ENCODE data around the gene MPDZ.

DNA sequence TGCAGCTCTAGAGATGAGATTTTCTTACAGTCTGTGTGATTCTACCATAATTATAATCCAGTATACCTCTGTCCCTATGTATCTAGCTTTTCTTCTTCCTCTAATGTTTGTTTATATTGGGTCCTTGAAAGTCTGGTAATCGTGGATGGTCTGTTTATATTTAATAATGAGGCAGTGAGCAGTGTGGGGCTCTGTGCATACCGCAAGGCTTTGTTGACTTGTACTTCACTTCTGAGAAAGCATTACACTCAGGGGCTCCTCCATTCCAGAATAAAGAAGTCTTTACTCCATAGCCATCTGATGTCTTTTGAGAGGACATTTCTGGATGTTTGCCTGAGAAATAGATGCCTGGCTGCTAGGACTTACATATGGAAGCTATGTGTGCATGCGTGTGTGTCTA is 4.5 kb upstream of the MPDZ start:
- no peak for TF ChIP-seq JUND (IDR thresholded peaks at IDR 0.05)
- no peak for TF ChIP-seq POLR2A (IDR thresholded peaks at IDR 0.05; ENCODE audit: borderline replicate concordance, extremely low read depth, insufficient read depth, insufficient read length)
- TF ChIP-seq, protein P1, sequence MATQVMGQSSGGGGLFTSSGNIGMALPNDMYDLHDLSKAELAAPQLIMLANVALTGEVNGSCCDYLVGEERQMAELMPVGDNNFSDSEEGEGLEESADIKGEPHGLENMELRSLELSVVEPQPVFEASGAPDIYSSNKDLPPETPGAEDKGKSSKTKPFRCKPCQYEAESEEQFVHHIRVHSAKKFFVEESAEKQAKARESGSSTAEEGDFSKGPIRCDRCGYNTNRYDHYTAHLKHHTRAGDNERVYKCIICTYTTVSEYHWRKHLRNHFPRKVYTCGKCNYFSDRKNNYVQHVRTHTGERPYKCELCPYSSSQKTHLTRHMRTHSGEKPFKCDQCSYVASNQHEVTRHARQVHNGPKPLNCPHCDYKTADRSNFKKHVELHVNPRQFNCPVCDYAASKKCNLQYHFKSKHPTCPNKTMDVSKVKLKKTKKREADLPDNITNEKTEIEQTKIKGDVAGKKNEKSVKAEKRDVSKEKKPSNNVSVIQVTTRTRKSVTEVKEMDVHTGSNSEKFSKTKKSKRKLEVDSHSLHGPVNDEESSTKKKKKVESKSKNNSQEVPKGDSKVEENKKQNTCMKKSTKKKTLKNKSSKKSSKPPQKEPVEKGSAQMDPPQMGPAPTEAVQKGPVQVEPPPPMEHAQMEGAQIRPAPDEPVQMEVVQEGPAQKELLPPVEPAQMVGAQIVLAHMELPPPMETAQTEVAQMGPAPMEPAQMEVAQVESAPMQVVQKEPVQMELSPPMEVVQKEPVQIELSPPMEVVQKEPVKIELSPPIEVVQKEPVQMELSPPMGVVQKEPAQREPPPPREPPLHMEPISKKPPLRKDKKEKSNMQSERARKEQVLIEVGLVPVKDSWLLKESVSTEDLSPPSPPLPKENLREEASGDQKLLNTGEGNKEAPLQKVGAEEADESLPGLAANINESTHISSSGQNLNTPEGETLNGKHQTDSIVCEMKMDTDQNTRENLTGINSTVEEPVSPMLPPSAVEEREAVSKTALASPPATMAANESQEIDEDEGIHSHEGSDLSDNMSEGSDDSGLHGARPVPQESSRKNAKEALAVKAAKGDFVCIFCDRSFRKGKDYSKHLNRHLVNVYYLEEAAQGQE (IDR thresholded peaks at IDR 0.05; ENCODE audit: low read depth), result no peak
- TF ChIP-seq, protein P2, sequence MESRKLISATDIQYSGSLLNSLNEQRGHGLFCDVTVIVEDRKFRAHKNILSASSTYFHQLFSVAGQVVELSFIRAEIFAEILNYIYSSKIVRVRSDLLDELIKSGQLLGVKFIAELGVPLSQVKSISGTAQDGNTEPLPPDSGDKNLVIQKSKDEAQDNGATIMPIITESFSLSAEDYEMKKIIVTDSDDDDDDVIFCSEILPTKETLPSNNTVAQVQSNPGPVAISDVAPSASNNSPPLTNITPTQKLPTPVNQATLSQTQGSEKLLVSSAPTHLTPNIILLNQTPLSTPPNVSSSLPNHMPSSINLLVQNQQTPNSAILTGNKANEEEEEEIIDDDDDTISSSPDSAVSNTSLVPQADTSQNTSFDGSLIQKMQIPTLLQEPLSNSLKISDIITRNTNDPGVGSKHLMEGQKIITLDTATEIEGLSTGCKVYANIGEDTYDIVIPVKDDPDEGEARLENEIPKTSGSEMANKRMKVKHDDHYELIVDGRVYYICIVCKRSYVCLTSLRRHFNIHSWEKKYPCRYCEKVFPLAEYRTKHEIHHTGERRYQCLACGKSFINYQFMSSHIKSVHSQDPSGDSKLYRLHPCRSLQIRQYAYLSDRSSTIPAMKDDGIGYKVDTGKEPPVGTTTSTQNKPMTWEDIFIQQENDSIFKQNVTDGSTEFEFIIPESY (IDR thresholded peaks at IDR 0.05; ENCODE audit: extremely low read depth, insufficient replicate concordance, low read length), result no peak
- no peak for TF ChIP-seq POLR2AphosphoS5 (IDR thresholded peaks at IDR 0.05; ENCODE audit: low read depth, low read length)

All from HCT116 (cell line).